PFSK-1 (cell line): ENCODE results near the gene RBM34.

Experiments
- POLR2AphosphoS5 ChIP-seq: IDR thresholded peaks from 2 replicates; pipeline ENCODE4 v1.6.1; 2012; ENCODE audit warnings: low read depth, mild to moderate bottlenecking, control low read depth, low read length, moderate library complexity
- REST ChIP-seq, 2 experiments: IDR thresholded peaks; 2 replicates each; pipeline versions ENCODE4 v1.6.1 to v1.8.0; 2011 to 2012; ENCODE audit warnings: low read depth in 2 of 2, low read length in 2 of 2, control low read depth in 1 of 2, inconsistent platforms in 1 of 2, mild to moderate bottlenecking in 1 of 2, moderate library complexity in 1 of 2; ENCODE audit not compliant: insufficient read depth in 1 of 2
- SIN3A ChIP-seq: IDR thresholded peaks from 2 replicates; pipeline ENCODE4 v1.6.1; 2012; ENCODE audit warnings: mild to moderate bottlenecking, low read length, moderate library complexity, borderline replicate concordance; ENCODE audit not compliant: insufficient read depth
- TAF1 ChIP-seq: IDR thresholded peaks from 2 replicates; pipeline ENCODE4 v1.6.1; 2012; ENCODE audit warnings: low read length, control low read depth, borderline replicate concordance; ENCODE audit not compliant: insufficient read depth

- TF ChIP-seq POLR2AphosphoS5 (no peak), SIN3A (no peak), REST (IDR thresholded peaks at IDR 0.05; ENCODE audit: insufficient read depth in 1 of 2, low read depth in 2 of 2, low read length in 2 of 2) (no peak), TAF1 (no peak)
Measured at GRCh38 chr1:235138821-235139220, 22.2 kb downstream of the RBM34 start.
